NCI-H2227 (cell line): ENCODE measurements around the gene TSEN54.
"Not testable (repeated sequence)": the region's sequence is repeated elsewhere in the genome, so short reads cannot be mapped to it uniquely, and the experiment has no call there.

Source experiments
- DNase-seq: peaks from one replicate; lab custom pipeline; 2025; ENCODE audit not compliant: unreplicated experiment; lab: John Stamatoyannopoulos, UW

TSEN54 gene

DNA sequence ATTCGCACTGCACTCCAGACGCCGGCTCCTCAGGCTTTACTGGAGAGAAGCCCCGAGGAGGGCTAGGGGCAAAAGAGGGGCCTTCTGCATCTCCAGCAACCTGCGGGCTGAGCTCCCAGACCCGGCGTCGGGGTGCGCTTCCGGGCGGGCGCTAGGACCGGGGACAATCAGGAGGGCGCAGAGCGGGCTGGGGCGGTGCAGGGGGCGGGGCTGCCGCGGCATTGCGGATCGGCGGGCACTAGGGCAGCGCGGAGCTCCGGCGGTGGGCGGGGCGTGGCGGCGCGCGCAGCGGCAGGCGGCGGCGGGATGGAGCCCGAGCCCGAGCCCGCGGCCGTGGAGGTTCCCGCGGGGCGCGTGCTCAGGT lies at the start of gene TSEN54:
Gene TSEN54 (plus strand): TSS at position 274 of the 364 bp plus-strand sequence. CDS start 33 bp downstream, at position 307.
- DNase-seq = peak; percentile 93

DNA sequence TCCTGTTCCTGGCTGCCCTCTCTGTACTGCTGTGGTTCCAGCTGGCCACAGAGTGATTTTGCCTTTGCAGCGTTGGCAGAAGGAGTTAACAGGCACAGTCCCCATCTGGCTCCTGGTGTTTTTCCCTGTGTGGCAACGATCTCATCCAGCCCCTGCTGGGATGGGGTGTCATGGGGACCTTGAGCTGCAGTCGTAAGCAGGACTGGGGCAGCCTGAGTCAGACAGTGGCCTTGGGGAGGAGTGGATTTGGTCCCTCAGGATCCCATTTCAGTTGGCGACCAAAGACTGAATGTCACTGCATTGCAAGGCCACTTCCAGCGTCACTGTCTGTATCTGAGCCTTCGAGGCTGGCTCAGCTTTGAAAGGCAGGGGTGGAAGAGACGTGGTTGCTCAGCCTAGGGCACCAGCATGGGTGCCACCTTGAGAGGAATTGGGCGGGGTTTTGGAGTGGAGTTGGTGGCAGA lies 48.0 kb upstream of the TSEN54 start:
- DNase-seq = no peak

- DNase-seq = no peak
Measured at GRCh38 chr17:75468779-75469373, 47.5 kb upstream of the TSEN54 start.

GRCh38 chr17:75471207-75471606 lies 45.1 kb upstream of the TSEN54 start:
- no peak for DNase-seq

DNA sequence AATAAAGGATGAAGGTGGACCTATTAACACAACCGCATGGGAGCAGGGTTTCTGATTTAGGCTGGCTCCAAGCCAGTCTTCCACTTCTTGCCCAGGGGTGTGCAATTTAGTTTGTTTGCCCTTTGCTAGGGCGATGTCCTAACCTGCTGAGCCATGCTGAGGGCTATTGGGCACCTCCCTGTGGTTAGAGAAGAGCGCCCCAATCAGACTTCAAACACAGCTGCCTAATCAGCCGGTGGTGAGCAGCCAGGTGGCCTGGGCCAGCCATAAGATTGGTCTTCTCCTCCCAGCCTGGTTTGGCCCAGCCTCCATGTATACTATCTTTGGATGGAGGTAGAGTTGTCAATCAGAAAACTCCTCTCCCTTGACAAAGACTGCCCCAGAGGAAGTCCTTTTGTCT lies 44.2 kb upstream of the TSEN54 start:
- no peak for DNase-seq

GRCh38 chr17:75473246-75473645 lies 43.1 kb upstream of the TSEN54 start:
- DNase-seq = no peak

DNA sequence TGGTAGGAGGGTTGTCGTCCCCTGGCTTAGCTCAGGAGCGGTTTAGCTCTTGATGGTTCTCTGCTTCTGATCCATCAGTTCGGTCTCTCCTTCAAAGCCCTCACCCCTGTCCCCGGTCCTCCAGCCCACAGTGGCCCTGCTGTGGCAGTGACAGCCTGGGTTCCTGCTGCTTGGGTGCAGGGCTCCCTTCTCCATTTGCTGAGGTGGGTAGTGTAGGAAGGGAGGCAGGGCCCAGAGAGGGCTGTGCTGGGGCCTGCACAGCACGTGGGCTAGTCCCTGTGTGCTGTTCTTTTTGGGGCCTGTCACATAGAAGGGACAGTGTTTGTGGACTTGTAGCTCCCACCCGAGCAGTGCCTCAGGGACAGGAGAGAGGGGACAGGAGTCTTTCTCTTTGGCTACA lies 41.6 kb upstream of the TSEN54 start:
- no peak for DNase-seq

DNA sequence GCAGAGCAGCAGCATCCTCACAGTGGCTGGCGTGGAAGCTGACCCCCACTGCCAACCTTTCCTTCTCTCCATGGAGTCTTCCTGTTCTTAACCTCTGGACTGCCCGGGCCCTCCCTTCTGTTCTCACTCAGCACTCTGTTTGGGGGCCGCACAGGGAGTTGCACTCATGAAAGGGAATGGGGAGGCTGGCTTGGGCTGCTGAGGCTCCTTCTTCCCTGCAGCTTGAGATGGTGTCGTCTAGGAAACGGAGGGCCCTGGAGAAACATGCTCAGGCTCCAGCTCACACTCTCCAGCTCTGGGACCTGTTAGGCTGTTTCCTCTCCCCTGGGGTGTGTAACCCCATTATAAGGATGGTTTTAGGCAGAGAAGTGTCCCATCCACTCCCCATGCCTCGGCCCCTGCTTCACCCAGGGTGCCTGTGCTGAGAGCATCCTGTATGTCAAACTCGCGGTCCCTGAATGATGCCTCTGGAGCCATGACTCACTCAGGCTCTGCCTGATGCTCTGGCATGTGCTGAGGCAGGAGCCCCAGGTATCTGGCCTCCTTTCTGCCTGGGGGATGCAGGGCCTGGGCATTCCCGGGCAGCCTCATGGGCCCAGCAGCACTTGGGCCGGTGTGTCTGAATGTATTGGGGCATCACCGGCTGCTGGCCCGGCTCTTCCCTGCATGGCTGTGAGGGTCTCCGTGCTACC lies 41.0 kb upstream of the TSEN54 start:
- DNase-seq = no peak

DNA sequence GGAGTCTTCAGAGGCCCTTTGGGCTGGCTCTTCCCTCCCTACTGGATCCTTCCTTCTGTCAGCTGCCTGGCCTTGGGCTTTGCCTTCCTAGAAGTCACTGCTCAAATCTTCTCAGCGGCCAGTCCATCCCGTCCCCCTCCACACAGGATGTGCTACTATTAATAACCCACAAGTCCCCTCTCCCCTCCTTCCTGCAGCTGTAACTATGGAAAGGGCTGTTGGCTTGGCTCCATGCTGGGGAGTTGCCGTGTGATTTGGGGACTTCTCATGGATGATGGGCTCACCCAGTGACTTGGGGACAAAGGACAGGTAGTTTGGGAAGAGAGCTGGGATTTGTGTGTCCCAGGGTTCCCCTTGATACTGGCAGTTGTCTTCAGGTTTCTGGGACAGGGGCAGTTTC lies 40.5 kb upstream of the TSEN54 start:
- no peak for DNase-seq

DNA sequence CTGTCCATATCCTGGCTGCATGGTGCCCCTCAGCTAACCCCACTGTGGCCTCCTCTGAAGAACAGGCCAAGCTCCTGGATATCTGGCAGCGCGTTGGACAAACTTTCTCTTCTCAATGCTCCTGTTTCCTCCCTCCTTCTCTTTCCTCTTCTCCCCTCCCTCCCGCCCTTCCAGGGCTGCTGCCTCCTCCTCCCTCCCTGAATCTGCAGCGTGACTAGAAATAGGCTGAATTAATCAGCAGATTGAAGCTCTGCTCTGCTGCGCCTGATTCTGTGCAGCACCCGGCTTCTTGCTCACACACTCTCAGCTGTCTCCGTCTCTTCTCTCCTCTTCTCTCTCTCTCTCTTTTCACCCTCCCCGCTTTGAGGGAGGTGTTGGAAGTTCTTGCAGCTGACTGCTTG lies 40.1 kb upstream of the TSEN54 start:
- peak; percentile 27 for DNase-seq

- DNase-seq = no peak
Measured at GRCh38 chr17:75476752-75477489, 39.4 kb upstream of the TSEN54 start.

DNA sequence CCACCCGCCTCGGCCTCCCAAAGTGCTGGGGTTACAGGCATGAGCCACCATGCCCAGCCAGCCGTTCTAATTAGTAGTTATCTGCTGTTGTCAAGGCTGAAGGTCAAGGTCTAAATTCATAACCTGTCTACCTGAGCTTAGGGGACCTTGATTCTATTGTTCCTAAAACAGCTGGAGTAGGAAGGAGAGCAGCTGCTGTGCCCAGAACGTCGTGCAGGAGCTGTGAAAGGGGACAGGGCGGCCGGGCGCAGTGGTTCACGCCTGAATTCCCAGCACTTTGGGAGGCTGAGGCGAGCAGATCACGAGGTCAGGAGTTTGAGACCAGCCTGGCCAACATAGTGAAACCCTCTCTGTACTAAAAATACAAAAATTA lies 38.9 kb upstream of the TSEN54 start:
- DNase-seq = not testable (repeated sequence)

- DNase-seq = no peak
Measured at GRCh38 chr17:75478508-75478907, 37.8 kb upstream of the TSEN54 start.

DNA sequence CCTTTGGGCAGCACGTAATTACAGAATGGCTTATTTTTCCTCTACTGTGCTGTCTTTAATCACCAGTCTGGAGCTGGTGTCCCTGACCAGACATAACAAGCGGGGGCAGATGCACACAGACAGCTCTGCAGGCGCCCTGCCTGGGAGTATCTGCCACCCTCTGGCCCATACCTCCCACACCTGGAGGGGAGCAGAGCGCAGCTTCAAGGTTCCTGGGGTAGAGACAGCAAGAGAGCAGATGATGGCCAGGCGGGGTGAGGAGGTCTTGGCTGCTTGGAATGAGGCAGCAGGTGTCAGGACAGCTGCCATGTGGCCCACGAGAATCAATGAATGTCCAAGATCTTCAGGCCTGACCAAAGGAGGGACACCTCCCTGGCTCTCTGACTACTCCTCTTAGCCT lies 36.0 kb upstream of the TSEN54 start:
- peak; percentile 30 for DNase-seq

GRCh38 chr17:75481194-75482068 lies 34.9 kb upstream of the TSEN54 start:
- DNase-seq = no peak

GRCh38 chr17:75482098-75482942 lies 34.0 kb upstream of the TSEN54 start:
- no peak for DNase-seq

- DNase-seq = no peak
Measured at GRCh38 chr17:75485688-75486087, 30.6 kb upstream of the TSEN54 start.

DNA sequence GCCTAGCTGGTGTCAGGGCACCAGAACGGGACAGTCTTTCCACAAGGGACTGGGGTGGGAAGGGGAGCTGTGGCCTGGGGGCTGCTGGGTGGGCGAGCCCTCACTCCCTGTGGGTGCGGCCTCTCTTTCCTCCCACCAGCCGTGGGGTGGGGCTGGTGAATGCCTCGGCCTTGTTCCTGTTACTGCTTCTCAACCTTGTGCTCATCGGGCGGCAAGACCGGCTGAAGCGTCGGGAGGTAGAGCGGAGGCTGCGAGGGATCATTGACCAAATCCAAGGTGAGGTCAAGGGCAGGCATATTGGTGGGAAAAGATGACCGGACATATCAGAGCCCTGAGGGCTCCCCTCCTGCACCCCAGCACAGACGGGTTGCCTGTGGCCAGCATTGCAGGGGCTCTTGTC lies 30.2 kb upstream of the TSEN54 start:
- DNase-seq = no peak

- DNase-seq = no peak
Measured at GRCh38 chr17:75486951-75487350, 29.4 kb upstream of the TSEN54 start.

DNA sequence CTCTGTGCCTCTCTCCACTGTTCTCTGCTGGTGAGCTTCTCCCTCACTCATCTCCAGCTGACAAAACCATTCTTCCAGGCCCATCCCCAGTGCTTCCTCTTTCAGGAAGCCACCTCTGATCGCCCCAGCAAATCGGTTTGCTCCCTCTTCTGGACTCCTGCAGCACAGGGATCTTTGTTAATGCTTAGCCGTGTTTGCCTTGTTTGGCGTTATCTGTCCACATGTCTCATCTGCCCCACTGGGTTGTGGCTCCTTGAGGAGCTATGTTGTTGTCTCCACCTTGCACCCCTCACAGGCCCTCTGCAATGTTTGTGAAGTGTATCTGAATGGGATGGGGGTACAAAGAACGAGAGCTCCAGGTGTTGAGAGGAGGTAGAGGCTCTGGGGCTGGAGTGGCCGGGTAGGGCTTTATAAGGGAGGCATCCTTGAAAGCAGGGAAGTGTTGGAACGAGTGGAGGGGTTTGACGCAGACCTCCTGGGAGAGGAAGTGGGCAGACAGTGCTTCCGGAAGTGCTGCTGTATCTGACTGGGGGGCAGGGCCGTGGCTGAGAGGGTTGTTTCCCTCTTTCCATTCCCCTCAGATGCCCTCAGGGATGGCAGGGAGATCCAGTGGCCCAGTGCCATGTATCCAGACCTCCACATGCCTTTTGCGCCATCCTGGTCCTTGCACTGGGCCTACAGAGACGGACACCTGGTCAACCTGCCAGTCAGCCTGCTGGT lies 28.8 kb upstream of the TSEN54 start:
- no peak for DNase-seq
